Stimulated activated CD4-positive, alpha-beta T cell treated with anti-CD3 and anti-CD28 coated beads, TNF-alpha, amount 100 ng/mL, for 1 hour (primary cell): ENCODE data around the gene EN1.

Experiments used
- DNase-seq, 3 donors: peaks; one replicate each; pipeline ENCODE4 v3.0.0-alpha.2; 2020; ENCODE audit warnings: low read depth in 3 of 3, low spot score in 1 of 3

EN1 gene

GRCh38 chr2:118846953-118847761 is at the start of gene EN1:
Gene EN1 (minus strand): TSS chr2:118847648. CDS start chr2:118847167, 481 bp downstream.
- DNase-seq = no peak

- DNase-seq = no peak
Observed at GRCh38 chr2:118893100-118893499, 45.7 kb upstream of the EN1 start.

DNA sequence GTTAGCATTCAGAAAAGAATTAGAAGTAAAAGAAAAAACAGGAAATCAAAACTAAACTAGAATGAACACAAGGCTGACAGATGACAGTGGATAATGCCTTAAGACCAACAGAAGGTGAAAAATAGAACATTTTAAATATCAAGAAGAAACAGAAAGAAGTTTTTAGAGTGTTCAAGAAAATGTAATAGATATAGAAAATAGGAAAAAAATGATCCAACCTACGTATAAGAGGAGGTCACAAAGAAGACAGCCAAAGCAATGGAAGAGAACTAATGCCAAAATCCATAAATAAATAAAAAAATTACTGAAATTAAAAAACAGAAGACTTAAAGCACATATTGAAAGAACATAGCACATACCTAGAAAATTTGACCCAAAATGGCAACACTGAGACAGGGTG is 42.5 kb upstream of the EN1 start:
- DNase-seq = no peak

DNA sequence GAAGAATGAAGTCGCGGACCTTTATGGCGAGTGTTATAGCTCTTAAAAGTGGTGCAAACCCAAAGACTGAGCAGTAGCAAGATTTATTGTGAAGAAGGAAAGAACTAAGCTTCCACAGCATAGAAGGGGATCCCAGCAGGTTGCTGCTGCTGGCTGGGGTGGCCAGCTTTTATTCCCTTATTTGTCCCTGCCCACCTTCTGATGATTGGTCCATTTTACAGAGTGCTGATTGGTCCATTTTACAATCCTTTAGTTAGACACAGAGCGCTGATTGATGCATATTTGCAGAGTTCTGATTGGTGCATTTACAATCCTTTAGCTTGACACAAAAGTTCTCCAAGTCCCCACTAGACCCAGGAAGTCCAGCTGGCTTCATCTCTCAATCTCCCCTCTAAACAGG is 36.3 kb upstream of the EN1 start:
- DNase-seq = no peak

DNA sequence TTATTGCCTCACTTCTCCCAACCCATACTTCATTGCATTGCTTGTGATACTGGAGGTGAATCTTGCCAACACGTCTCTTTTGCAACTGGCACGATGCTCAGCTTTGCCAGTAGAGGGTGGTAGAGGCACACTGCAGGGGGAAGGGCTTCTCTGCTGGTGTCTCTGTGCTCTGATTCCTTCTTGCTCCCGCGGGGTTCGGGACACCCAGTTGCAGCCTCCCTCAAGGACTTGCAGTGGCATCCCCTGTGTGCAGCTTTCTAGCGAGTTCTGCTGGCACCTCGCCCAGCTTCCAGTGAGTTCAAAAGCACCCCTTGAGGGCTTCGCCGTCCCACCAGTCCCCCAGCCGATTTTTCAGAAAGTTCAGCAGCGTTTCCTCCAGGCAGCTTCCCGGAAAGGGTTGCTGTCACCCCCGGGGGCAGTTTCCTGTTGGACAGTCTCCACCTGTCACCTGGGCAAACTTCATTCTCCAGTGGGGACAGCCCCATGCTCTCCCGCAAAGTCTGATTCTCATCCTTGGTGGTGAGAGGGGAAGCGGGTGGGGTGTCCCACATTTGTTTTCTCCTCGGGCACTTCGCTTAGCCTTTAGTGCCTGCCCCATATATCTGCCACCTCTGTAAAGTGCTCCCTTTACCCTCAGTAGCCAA is 35.4 kb upstream of the EN1 start:
- peak; percentile 28 to 42 (median 28) for DNase-seq

DNA sequence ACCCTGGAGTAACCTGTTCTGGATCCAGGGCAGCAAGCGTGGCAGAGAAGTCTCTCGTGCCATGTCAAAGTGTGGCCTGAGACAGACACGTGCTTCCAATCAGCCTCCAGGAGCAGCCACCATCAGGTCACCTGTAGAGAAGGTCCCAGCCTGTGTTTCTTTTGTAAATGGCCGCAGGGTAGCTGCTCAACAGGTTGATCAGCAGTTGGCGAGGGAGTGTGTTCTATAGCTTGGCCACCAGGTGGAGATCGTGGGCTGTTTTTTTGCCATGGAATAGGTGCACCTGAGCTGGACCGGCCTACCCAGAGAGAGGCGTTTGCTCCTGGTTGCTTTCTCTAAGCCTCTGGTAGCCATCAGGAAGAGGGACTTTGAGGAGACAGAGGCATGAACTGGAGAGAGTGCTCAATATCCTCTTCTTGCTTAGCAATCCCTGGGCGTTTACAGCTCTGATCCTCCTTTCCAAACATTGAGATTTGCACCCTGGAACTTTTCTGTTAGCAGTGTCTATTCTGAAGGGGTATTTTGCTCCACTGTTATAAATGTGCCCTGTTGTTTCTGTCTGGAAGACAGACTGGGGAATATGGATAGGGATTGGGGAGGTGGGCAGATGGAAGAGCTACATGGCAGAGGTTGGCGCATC is 34.2 kb upstream of the EN1 start:
- peak; percentile 10 to 58 (median 31) for DNase-seq

- no peak for DNase-seq
Observed at GRCh38 chr2:118880501-118880900, 33.1 kb upstream of the EN1 start.

DNA sequence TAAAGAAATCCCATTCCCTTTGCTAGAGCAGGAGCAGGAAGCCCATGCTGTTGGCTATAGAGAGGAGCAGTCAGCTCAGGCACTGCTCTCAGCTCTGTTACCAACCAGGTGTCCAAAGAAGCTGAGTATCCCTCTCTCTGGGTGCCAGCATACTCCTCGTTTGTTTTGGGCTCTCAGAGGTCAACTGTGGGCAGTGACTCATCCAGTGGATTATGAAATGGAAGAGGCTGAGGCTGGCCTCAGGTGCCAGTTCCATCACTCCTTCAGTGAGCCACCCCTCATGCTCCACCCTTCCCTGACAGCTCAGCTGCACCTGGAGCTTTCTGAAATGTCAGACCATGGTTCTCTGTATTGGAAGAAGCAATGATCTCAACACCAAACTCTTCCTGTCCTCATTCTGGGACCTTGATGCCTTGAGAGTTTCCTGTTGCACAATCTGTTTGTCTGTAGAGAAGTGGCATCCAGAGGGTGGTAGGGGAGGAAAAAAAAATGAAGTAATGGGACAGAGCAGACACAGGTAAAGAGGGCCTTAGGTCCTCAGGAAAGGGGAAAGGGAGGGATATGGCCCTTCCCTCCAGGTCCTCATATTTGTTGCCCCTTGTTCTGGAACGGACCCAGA is 31.2 kb upstream of the EN1 start:
- DNase-seq = no peak

DNA sequence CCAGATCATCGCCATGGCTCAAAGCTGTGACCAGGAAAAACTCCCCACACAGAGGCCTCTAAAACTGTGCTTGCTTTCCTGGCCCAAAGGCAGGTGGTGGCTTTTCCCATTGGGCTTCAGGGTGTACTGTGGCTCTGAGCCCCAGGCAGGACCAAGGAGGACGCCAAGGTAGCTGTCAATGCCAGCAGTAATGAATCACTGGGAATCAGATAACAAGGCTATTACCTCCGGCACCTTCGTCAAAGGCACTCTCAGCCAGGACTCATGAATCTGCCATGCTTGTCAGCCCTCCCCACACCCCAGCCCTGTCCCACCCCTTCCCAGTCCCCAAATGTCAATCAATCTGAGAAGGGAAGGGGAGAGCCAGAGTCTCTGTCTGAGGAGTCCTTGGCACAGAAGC is 27.9 kb upstream of the EN1 start:
- DNase-seq = no peak

DNA sequence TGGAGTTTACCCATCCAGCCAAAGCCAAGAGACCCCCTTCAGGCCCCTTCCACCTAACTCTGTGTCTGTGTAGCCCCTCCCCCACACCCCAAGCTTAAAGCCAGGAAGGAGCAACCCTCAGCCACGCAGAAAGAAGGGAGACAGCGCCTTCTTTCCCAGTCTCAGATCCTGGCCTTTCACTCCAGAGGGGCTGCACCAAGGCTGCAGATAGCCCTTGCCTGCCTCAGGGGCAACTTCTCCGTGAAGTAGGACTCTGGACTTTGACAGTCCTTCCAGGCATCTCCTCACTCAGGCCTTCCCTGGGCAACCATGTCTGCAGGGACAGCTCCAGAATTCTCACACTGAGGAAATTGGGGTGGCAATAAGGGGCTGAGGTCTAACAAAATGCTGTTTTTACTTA is 26.9 kb upstream of the EN1 start:
- DNase-seq = no peak

- no peak for DNase-seq
Observed at GRCh38 chr2:118865106-118865505, 17.7 kb upstream of the EN1 start.

DNA sequence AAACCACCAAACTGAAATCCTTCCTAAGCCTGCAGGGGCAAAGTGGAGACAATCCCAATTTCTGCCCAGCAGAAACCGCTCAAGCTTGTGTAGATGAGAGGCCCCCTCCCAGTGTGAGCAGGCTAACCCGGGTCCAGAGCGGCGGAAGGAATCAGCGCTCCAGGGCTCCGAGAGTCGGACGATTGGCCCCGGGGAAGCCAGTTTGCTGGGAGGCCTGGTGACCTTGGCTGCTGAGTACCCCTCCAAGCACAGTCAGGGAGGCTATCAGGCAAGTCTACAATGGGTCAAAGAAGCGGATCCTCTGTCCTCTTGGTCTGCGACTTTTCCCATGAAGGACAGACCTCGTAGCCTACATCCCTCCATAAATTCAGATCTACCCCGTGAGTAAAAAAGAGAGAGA is 16.8 kb upstream of the EN1 start:
- DNase-seq = no peak

DNA sequence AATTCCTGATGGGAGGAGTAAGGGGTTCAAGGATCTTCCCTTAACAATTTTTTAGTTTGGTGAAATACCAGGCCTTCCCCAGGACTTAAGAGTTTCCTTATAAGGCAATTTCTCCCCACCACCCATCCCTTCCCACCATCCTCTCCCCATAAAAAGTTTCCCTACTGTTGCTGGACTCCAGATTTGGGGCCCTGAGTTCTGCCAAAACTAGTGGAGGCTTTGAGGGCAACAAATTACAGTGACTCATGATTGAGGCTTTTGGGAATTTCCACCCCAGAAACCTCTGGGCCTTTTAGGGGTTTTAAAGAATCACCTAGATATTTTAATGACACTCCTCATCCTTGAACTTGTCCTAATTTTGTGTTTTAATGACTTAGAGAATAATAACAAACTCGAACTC is 14.3 kb upstream of the EN1 start:
- no peak for DNase-seq

- DNase-seq = no peak
Observed at GRCh38 chr2:118861242-118861641, 13.8 kb upstream of the EN1 start.

DNA sequence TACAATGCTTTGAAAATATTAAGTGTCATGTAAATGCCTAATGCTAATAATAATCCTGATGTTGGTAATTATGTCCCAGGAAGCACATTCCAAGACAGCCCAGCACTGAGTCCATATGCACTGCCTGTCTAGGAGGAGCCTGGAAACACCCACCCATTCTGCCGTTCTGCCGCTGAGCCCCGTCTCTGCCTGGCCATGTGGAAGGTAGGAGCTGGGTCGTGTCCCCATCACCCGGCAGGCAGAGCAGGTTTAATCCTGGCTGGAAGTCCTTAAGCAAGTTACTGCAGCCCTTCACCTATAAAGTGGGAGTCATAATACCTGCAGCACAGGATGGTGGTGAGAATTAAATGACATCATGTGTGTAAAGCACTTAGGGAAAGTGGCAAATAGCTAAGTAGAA is 13.1 kb upstream of the EN1 start:
- no peak for DNase-seq

DNA sequence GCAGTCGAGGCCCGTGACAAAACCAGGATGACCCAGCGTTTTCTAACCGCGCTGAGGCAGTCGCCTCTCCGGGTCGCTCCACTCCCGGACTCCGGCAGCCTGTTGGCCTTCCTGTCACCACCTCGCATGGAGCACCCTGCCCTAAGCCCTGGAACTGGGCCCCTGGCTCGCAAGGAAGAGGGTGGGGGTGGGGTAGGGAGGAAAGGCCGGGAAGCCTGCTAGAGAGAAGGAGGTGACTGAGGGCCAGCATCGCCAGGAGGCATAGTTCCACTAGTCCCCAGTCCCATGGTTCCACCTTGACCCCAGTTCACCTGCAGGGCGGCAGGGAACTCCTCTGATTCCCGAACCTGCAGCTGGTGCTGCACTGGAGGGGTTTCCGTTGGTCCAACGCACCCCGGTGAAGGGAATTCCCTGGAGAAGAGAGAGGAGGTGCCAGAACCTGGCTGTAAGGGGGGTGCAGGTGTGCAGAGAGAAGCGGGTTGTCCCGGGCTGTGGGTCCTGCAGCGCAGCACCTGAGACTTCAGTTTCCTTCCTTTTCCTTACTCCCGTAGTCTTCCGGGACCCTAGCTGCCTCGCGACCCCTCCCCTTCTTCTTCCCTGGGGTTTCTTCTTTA is 11.8 kb upstream of the EN1 start:
- no peak for DNase-seq

DNA sequence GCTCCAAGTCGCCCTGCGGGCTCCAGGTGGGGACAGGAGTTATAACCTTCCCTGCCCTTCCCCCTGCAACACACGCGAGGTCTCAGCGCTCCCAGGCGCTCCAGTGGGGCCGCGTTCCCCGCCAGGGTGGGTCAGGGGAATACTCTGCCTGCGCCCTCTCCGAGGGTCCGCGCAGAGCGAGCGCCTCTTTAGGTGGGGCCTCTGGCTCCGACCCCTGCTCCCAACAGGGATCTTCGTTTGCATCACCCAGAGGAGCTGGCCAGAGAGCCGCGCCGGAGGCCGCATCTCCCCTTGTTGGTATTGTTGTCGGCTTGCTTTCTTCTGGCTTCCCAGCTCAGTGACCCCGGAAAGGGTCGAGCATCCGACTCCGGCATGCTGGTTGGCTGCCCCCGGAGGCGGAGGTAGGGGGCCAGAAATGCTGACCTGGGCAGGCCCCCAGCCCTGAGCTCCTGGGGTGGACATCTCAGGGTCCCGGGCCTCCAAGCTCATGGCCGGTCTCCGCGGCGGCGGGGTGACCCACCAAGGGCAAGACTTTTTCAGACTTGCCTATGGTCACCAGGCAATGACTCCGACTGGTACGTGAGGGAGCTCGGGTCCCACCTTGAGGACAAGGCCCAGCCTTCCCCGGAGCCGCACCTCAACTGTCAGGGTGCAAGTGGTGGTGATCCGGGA is 11.2 kb upstream of the EN1 start:
- DNase-seq = no peak

DNA sequence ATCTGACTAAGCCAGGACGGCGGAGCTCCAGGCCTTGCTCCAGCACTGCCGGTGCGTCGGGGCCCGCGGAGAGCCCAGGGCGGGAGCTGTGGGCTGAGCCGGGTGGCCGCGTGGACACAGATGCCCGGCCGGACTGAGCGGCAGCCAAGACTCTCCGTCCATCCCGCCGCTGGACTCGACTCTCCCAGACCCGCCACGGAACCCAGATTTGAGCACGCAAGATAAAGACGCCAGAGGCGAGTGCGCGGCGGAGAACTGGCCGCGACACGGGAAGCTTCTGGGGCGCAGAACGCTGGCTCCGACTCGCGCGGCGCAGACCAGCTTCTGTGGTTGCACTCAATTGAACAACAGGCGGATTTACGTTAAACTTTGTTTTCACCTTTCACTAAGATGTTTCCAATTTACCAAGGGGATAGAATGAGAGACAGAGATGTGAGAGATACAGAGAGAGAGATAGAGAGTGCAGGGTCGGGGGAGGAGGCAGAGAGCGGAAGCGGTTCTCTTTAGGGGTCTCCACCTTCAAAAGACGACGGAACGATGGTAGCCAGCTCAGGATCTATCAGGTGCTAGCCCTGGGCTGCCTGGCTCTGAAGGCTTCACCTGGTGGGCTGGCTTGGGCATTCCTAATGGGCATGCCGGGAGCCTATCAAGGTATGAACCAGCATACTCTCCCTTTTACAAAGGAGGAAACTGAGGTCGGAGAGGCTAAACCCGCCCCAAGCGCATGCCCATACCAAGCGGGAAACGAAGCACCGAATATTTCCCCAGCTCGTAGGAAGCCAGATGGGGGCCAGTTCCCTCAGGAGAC is 10.4 kb upstream of the EN1 start:
- DNase-seq = no peak

DNA sequence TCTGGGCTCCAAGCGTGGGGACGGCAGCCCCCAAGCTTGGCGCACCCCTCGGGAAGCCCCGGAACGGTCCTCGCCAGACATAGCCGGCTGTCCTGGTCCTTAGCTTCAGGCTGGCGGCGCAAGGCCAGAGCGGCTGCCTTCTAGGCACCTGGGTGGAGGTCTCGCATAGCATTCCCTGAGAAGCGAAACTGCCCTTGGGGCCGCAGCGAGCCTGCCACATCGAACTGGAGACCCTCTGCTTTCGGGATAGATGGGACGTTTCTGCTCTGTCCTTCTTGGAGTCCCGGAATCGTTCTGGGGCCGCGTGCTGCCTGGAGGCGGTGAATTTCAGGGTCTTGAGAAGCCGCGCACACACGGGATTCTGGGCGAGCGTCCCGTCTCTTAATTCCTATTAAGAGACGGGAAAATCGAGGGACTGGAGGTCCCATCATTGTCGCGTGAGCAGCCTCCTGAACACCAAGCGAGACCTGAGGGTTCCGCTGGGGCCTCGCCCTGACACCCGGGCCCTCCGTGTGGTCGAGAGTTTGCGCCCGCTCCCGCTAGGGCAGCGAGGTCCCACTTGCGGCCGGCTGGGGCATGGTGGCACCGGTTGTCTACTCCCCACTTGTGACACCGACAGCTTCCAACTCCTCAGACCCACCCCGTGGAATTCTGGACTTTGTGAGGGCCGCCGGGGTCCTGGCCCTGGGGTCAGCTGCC is 9.7 kb upstream of the EN1 start:
- no peak for DNase-seq
